Smooth muscle cell (in vitro differentiated cells): Measurements from ENCODE around the gene BPIFB2. TPM values are rescaled to one million over a fixed set of nuclear protein-coding genes. Genes with fewer than 3 reads are reported as not detected.

ENCODE experiments used
- DNase-seq: peaks from one replicate; lab custom pipeline; 2025; ENCODE audit not compliant: unreplicated experiment; lab: John Stamatoyannopoulos, UW
- H2AFZ ChIP-seq: fragments of 200-600 bp; sonication (generic); 2 replicates; pipeline ENCODE4 v1.6.0; 2016; ENCODE audit warnings: antibody characterized with exemption, low read depth, mild to moderate bottlenecking
- H3F3A ChIP-seq: fragments of 200-600 bp; sonication (generic); 2 replicates; pipeline ENCODE4 v1.6.0; 2017; ENCODE audit warnings: antibody characterized with exemption, low read depth
- H3K27ac ChIP-seq: fragments of 200-600 bp; sonication (generic); 2 replicates; pipeline ENCODE4 v1.5.1; 2016; ENCODE audit warnings: low read depth, mild to moderate bottlenecking
- H3K27me3 ChIP-seq: fragments of 200-600 bp; sonication (generic); 2 replicates; pipeline ENCODE4 v1.6.1; 2016; ENCODE audit warnings: low read depth, mild to moderate bottlenecking
- H3K36me3 ChIP-seq: fragments of 200-600 bp; sonication (generic); 2 replicates; pipeline ENCODE4 v1.5.1; 2016; ENCODE audit warnings: low read depth
- H3K4me1 ChIP-seq: fragments of 200-600 bp; sonication (generic); 2 replicates; pipeline ENCODE4 v1.5.1; 2016; ENCODE audit warnings: low read depth
- H3K4me2 ChIP-seq: fragments of 200-600 bp; sonication (generic); 2 replicates; pipeline ENCODE4 v1.6.0; 2016; ENCODE audit warnings: mild to moderate bottlenecking
- H3K4me3 ChIP-seq: fragments of 200-600 bp; sonication (generic); 2 replicates; pipeline ENCODE4 v1.5.1; 2016; ENCODE audit warnings: mild to moderate bottlenecking
- H3K79me2 ChIP-seq: fragments of 200-600 bp; sonication (generic); 2 replicates; pipeline ENCODE4 v1.6.0; 2016; ENCODE audit warnings: low read depth, mild to moderate bottlenecking
- H3K9ac ChIP-seq: fragments of 200-600 bp; sonication (generic); 2 replicates; pipeline ENCODE4 v1.6.0; 2016; ENCODE audit warnings: low read depth
- H3K9me3 ChIP-seq: fragments of 200-600 bp; sonication (generic); replicated peaks from 2 replicates; pipeline ENCODE4 v1.5.1; 2016; ENCODE audit warnings: low read depth
- H4K20me1 ChIP-seq: fragments of 200-600 bp; sonication (generic); 2 replicates; pipeline ENCODE4 v1.6.0; 2016; ENCODE audit warnings: low read depth
- WGBS: methylation state at CpG from one replicate; pipeline ENCODE4 v1.1.7; 2016; ENCODE audit warnings: low lambda C conversion rate; 5-methylcytosine and 5-hydroxymethylcytosine counted together
- polyA plus RNA-seq: library from polyadenylated mRNA; unstranded; fragments of >200 nt; fragmentation: Nextera tagmentation; extraction: Ambion mirVana; gene quantifications from 2 replicates; pipeline ENCODE4 v1.2.1, GENCODE V29; 2016
- total RNA-seq: library from RNA; depleted of rRNA; stranded (reverse); fragments of >200 nt; gene quantifications from 2 replicates; pipeline ENCODE4 v1.2.3, GENCODE V29; 2014
- TF ChIP-seq, protein P1 (sequence below): fragments of 200-600 bp; sonication (generic); IDR thresholded peaks from 2 replicates; pipeline ENCODE4 v1.5.1; 2017; ENCODE audit warnings: borderline replicate concordance, mild to moderate bottlenecking, antibody characterized with exemption; ENCODE audit not compliant: insufficient read depth, poor library complexity, severe bottlenecking

The BPIFB2 gene
- total and polyA plus RNA-seq, 2 experiments from 2014 or later, result not detected

DNA sequence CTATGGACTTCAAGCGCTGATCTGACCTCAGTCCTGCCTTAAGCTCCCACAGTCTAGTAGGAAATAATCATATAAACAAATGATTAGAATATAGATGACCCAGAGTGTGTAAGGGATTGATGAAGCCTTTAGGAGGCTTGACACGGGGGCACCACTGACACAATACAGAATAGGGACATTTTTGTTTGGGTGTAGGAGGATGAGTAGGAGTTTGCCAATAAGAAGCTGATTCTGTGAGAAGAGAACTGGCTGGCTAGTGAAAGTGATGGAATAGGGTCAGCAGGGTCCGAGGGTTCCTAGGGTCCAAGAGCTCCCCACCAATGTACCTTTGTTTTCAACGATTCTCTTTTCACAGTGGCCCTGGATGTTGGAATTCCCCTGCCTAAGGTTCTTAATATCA, 64.9 kb downstream of the BPIFB2 start:
- Histone ChIP-seq H3K9ac (no peak overlapping the region), H3K9me3 (no peaks in the 10 kb centered on the region), H3K36me3 (no peaks in the 10 kb centered on the region), H3K4me2 (no peak overlapping the region), H3K27me3 (peaks cover 5% of the 10 kb centered on the region), H2AFZ (no peak overlapping the region), H3K4me3 (no peak overlapping the region), H3F3A (no peaks in the 10 kb centered on the region), H3K79me2 (no peaks in the 10 kb centered on the region), H3K4me1 (no peaks in the 10 kb centered on the region), H3K27ac (no peak overlapping the region), H4K20me1 (no peaks in the 10 kb centered on the region)
- WGBS, result 91% methylated on average over 4 of the region's 4 CpGs
- TF ChIP-seq, protein P1, sequence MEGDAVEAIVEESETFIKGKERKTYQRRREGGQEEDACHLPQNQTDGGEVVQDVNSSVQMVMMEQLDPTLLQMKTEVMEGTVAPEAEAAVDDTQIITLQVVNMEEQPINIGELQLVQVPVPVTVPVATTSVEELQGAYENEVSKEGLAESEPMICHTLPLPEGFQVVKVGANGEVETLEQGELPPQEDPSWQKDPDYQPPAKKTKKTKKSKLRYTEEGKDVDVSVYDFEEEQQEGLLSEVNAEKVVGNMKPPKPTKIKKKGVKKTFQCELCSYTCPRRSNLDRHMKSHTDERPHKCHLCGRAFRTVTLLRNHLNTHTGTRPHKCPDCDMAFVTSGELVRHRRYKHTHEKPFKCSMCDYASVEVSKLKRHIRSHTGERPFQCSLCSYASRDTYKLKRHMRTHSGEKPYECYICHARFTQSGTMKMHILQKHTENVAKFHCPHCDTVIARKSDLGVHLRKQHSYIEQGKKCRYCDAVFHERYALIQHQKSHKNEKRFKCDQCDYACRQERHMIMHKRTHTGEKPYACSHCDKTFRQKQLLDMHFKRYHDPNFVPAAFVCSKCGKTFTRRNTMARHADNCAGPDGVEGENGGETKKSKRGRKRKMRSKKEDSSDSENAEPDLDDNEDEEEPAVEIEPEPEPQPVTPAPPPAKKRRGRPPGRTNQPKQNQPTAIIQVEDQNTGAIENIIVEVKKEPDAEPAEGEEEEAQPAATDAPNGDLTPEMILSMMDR, result no peak
- no peak for DNase-seq

DNA sequence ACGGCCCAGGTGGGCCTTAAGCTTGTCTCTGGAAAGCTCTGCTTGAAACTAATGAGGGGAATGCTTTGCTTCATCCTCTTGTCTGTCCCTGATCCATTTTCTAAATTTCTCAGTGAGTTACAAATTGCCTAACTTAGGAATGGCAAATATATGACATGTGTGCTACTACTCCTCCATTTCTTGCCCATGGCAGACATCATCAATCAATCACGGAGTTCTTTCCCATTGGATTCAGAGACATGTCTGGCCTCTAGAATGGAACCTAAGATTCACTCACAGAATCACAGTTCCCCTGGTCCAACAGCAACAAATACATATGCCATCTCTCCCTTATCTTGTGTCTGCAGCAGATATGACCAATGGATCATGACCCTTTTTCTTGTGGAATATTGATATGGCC, 65.3 kb downstream of the BPIFB2 start:
- Histone ChIP-seq H3K27me3 (peaks cover 5% of the 10 kb centered on the region), H3K4me3 (no peak overlapping the region), H3K36me3 (no peaks in the 10 kb centered on the region), H3K79me2 (no peaks in the 10 kb centered on the region), H4K20me1 (no peaks in the 10 kb centered on the region), H3F3A (no peaks in the 10 kb centered on the region), H3K4me1 (no peaks in the 10 kb centered on the region), H3K9me3 (no peaks in the 10 kb centered on the region), H3K27ac (no peak overlapping the region), H3K9ac (no peak overlapping the region), H2AFZ (no peak overlapping the region), H3K4me2 (no peak overlapping the region)
- TF ChIP-seq, protein P1, result no peak
- 92% methylated on average over 2 of the region's 2 CpGs for WGBS
- DNase-seq, result no peak

Other genes with a start within 250 kb of the BPIFB2 start
- gene DNMT3B, start 245.3 kb upstream of the BPIFB2 start, total RNA-seq, result 2.9 and 3.5 TPM in 2 replicates
- 0.79 and 2.9 TPM in 2 replicates for gene DNMT3B, start 245.3 kb upstream of the BPIFB2 start, polyA plus RNA-seq
- 160 TPM in 2 replicates for gene MAPRE1, start 187.8 kb upstream of the BPIFB2 start, total RNA-seq
- 81.0 and 89.2 TPM in 2 replicates for gene MAPRE1, start 187.8 kb upstream of the BPIFB2 start, polyA plus RNA-seq
- gene EFCAB8, start 148.8 kb upstream of the BPIFB2 start, total RNA-seq, result 1.7 TPM in 1 of 2 replicates, not detected in the other
- 0.25 and 0.58 TPM in 2 replicates for gene EFCAB8, start 148.8 kb upstream of the BPIFB2 start, polyA plus RNA-seq
- not detected in 2 replicates for gene SUN5, start 3.3 kb upstream of the BPIFB2 start, total RNA-seq
- not detected in 2 replicates for gene SUN5, start 3.3 kb upstream of the BPIFB2 start, polyA plus RNA-seq
- gene BPIFB6, start 23.9 kb downstream of the BPIFB2 start, total RNA-seq, result not detected in 2 replicates
- not detected in 2 replicates for gene BPIFB6, start 23.9 kb downstream of the BPIFB2 start, polyA plus RNA-seq
- gene BPIFB3, start 46.2 kb downstream of the BPIFB2 start, total RNA-seq, result not detected in 2 replicates
- not detected in 2 replicates for gene BPIFB3, start 46.2 kb downstream of the BPIFB2 start, polyA plus RNA-seq
- gene BPIFB4, start 71.9 kb downstream of the BPIFB2 start, total RNA-seq, result not detected in 2 replicates
- gene BPIFB4, start 71.9 kb downstream of the BPIFB2 start, polyA plus RNA-seq, result not detected in 2 replicates
- gene BPIFA2, start 160.5 kb downstream of the BPIFB2 start, total RNA-seq, result not detected in 2 replicates
- gene BPIFA2, start 160.5 kb downstream of the BPIFB2 start, polyA plus RNA-seq, result not detected in 2 replicates
- gene BPIFA3, start 209.6 kb downstream of the BPIFB2 start, total RNA-seq, result not detected in 2 replicates
- gene BPIFA3, start 209.6 kb downstream of the BPIFB2 start, polyA plus RNA-seq, result not detected in 2 replicates
- gene BPIFA1, start 228.3 kb downstream of the BPIFB2 start, total RNA-seq, result not detected in 2 replicates
- gene BPIFA1, start 228.3 kb downstream of the BPIFB2 start, polyA plus RNA-seq, result not detected in 2 replicates